Measurements from ENCODE around the gene RABGAP1.
"Not testable (repeated sequence)": the region's sequence is repeated elsewhere in the genome, so short reads cannot be mapped to it uniquely, and the experiment has no call there.

Gene RABGAP1

GRCh38 chr9:122940749-122941581, at the start of gene RABGAP1:
Gene RABGAP1, plus strand, starts transcription at chr9:122941020. Its CDS starts 16,040 bp downstream, at chr9:122957060.
- DNase-seq = peak; percentile 95

DNA sequence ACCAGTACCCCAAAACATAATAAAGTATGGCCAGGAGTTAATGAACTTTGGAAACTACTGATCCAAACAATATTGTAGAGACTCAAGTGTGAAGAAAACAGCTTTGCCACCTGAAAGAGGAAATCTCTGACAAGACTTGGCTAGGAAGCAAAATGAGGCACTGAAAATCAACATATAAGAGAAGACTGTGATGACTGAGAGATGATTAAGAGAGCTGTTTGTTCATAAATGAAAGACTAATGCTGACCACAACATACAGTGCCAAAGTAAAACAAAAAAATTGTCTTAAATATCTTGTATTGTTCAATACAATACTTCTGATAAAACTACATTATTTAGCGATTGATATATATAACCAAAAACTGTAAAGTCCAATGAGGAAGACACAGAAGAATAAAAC, 42.9 kb upstream of the RABGAP1 start:
- DNase-seq = no peak

DNA sequence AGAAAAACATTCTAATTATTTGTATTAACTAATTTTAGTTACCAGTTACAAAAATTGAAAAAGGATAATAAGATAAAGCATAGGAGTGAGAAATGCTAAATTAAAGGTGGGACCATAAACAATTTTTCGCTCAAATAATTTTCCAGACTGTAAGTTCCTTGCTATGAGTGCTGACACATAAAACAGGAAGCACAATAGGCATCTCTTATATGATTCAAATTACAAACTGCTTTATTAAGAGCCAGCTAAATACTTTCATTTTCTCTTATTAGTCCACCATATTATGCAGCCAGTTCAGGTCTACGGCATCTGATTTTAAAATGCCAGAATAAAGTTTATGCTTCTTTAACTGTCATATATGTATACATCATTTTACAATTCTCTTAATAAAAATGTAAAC, 40.0 kb upstream of the RABGAP1 start:
- no peak for DNase-seq

DNA sequence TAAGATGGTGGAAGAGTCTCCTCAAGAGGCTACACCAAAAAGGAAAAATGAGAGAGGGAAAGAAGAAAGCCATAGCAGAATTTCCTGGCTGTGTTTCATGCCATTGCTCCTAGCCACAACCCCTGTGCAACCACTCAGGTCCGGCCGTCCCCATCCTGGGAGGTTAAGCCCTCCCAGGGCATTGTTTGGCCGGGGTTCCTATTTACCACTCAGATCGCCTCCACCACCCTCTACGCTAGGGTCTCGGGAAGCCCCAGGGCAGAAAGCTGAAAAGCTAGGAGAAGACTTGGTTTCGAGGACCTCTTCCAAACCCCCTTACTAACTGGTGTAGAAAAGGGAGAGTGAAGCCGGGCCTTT, 36.4 kb upstream of the RABGAP1 start:
- DNase-seq = no peak

DNA sequence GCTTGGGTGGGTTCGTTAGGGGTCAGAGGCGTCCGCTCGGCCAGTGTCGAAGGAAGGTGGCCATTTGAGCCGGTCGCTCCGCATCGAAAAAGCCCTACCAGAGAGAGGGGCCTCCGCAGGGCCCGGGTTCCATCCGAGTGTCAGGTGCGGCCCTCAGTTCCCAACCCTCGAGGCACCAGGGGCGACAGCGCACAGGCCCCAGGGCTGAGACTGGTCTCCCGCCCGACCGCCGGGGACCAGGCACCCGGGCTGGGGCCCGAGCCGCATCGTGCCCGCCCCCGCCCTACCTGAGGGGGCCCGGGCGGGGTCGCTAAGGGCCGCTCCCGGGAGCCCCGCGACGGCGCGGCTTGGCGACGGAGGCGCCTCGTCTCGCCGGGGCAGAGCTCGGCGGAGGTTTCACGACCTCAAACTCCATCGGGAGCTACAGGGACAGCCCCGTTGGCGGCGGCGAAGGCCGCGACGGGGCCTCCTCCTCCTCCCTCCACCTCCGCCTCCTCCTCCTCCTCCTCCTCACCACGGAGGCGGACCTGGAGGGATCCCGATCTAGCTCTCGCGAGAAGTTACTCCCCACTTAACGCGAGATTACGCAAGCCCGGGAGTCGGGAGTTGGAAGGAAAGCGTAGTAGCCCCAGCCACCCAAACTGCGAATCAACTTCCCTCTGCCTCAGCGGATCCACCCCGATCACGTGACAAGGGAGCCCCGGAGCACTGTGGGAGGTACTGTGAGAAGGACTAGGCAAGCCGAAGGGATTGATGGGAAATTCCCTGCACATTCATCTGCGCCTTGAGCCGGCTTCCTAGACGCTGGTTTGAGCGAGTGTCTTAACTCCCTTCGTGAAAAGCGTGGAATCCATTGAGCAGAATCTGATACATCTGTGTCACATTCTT, 35.8 kb upstream of the RABGAP1 start, which contains the start of gene RC3H2:
Gene RC3H2 (minus strand): TSS at position 537 of the 888 bp plus-strand sequence. CDS start 7,850 bp downstream, outside the sequence.
- peak; percentile 99 for DNase-seq

DNA sequence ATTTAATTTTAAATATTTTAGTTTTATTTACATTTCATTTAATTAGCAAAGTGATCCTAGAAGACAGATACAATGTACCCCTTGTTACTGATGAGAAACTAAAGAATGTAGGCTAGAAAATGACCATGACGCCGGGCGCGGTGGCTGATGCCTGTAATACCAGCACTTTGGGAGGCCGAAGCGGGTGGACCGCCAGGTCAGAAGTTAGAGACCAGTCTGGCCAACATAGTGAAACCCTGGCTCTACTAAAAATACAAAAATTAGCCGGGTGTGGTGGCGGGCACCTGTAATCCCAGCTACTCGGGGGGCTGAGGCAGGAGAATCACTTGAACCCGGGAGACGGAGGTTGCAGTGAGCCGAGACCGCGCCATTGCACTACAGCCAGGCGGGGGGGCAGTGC, 34.7 kb upstream of the RABGAP1 start:
- DNase-seq = not testable (repeated sequence)

- no peak for DNase-seq
These were observed 28.2 kb upstream of the RABGAP1 start for GRCh38 chr9:122912671-122912963.

- peak; percentile 85 for DNase-seq
These were observed 27.7 kb upstream of the RABGAP1 start, which contains the start of gene ZBTB6 for GRCh38 chr9:122912964-122913673. Gene ZBTB6, minus strand, starts transcription at chr9:122913323. Its CDS starts 1,251 bp downstream, at chr9:122912072.

GRCh38 chr9:122918310-122918709, 22.5 kb upstream of the RABGAP1 start:
- no peak for DNase-seq

DNA sequence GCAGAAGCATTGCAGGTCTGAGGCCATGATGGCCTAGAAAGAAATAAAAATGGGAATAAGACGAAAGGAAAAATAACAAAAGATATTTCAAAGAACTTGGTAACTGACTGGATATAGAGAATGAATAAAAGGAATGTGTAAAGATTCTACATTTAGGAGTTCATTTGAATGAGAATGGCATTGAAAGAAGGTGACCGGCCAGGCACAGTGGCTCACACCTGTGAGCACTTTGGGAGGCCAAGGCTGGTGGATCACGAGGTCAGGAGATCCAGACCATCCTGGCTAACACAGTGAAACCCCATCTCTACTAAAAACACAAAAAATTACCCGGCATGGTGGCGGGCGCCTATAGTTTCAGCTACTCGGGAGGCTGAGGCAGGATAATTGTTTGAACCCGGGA, 18.1 kb upstream of the RABGAP1 start:
- DNase-seq = no peak

DNA sequence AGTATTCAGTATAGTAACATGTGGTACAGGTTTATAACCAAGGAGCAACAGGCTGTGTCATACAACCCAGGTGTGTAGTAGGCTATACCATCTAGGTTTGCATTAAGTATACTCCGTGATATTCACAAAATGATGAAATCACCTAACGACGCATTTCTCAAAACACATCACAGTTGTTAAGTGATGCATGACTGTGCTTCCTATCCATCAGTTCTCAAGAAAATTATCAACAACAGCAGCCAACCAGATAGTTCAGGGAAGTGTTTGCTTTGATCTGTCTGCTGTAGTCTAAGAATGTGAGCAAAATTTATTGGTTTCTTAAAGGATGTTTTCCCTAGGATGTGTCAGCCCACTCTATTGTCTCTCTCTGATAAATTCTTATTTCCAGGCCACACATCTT, 16.9 kb upstream of the RABGAP1 start:
- no peak for DNase-seq

DNA sequence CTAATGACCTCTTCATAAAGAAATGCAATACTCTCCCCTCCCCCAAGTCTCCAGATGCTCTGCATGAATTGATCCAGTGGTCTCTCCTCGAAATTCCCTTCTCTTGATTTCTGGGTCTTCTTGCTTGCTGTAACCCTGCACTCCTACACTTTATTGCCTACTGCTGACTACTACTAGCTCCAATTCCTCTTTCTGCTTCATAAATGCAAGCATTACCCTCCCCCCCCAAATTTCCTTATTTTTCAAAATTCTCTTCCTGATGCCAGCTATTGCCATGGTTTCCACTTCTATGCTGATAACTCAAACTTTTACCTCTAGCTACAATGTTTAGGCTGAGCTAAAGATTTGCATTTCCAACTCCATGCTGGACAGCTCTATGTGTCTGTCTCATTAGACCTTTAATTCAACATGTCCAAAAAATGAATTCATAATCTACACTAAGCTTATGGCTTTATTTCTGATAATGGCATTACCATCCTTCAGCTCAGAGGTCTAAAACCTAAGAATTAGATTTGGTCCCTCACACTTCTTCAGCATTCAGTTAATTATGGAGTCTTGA, 10.9 kb upstream of the RABGAP1 start:
- no peak for DNase-seq

DNA sequence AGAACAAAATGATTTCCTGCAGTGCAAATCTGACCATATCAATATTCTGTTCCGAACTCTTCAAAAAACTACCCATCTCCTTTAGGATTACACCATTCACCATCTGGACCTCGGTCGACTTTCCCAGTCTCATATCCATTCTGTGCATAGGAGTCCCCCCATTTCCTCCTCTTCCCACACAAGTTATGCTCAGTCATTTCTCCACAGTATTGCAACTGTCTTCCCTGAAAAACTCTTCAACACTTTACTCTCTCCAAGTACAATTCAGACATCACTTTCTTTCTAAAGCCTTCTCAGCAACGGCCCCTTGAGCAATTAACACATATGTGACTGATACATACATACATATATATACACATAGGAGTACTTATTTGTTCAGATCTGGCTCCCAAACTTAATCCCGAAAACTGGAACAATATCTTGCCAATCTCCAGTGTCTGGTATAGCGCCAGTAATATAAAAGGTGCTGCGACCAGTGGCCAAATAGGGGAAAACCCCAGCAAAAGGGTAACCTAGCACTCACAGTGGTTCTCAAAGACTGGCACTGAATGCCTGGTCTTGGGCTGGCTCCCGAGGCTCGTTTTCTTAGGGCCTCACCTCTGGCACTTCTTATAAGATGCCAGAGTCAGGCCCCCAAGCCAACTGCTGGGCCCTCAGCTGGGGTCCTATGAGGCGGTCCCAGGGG, 10.1 kb upstream of the RABGAP1 start:
- no peak for DNase-seq

GRCh38 chr9:122931226-122932121, 9.3 kb upstream of the RABGAP1 start, which contains the start of gene ZBTB26:
Gene ZBTB26, minus strand, starts transcription at chr9:122931512. Its CDS starts 11,578 bp downstream, at chr9:122919934.
- DNase-seq = peak; percentile 90

DNA sequence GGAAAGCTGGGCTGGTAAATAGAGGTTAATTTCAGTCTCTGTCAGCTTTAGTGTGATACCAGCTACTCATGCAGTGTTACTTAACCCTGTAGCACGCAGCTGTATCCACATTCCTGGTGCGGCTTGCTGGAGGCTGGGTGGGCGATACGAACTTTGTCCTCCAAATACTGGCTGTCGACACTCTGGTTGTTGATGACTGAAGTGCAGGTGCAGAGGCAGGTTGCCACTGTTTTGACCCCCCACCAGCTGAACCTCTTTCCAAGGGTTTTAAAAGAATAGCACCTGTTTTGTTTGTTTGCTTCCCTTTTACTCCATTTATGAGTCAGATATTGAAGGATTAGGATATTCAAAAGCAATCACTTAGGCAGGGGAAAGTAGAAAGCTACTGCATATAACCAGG, 4.4 kb upstream of the RABGAP1 start:
- no peak for DNase-seq

DNA sequence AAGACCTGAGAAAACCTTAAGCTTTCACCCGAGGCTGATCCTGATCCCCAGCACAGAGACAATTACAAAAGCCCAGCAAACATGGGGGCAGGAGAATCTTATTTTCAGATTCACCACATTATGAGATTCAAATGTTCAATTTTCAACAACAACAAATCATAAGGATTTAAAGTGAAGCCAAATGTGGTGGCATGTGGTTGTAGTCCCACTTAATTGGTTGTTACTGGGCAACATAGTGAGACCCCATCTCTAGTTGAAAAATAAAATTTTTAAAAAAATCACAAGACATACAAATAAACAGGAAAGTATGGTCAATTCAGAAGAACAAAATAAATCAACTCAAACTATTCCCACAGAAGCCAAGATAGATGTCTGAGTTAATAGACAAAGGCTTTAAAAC, 3.9 kb upstream of the RABGAP1 start:
- no peak for DNase-seq

GRCh38 chr9:122939601-122940000, 1.2 kb upstream of the RABGAP1 start:
- no peak for DNase-seq

DNA sequence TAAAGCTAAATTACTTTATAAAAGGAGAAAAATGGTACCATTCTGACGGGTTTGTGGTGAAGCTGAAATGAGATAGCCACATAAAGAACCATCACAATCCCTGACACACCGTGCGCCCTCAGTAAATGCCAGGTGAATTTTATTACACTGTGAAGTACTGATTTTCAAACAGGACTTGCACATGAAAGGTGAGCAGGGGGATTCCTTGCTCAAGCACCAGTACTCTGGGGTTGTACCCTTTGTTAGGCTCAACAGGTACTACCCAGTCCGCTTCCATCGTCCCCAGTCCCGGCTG, 419 bp upstream of the RABGAP1 start:
- no peak for DNase-seq

DNA sequence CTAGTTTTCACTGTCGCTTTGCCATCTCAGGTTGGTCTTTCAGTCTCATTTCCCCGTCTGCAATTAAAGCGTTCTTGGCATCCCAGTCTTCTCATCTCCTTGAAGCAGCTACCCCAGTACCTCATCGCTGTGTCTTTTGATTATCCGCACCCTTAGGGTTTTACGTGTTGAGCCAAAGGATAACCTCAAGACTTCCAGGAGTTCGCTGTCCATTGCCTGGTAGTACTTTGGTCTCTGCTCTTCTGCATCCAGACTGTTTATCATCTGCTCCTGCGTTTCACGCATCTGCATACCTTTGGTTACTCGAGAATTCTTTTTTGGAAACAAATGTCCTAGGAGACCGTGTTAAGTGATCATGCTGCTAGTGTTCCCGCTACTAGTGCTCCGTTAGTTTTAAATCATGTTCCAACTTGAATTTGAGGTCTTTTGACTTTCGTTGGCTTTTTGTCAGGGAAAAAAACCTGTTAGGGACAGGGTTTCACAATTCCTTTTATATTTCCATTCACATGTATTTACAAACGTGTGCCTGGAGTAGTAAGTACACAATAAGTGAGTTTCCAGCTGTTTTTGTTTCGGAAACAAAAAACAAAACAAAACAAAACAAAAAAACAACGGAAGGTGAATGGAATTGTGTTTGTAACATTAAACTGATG, 888 bp downstream of the RABGAP1 start:
- no peak for DNase-seq

GRCh38 chr9:122944960-122945888, 4.4 kb downstream of the RABGAP1 start:
- no peak for DNase-seq
